Caco-2 (cell line): ENCODE measurements around the gene CLDN7. TPM values are rescaled to one million over a fixed set of nuclear protein-coding genes. Genes with fewer than 3 reads are reported as not detected.

Experiments
- BruUV-seq: library from RNA; stranded (reverse); fragments of 400-500 nt; replicated peaks from 2 replicates; lab custom pipeline; 2021; lab: Mats Ljungman, UMichigan
- CTCF ChIA-PET: fragments of 300-600 bp; sonication (Branson Sonifier 250); formaldehyde crosslinking; loops from one replicate; lab custom pipeline; 2022; ENCODE audit warnings: antibody characterized with exemption; lab: Charles Lee
- POLR2A ChIA-PET: fragments of 300-600 bp; sonication (Branson Sonifier 250); formaldehyde crosslinking; loops from one replicate; lab custom pipeline; 2022; ENCODE audit warnings: antibody characterized with exemption; lab: Charles Lee
- DNase-seq, 2 experiments: peaks; one replicate each; pipeline versions ENCODE4 v3.0.0 to v3.0.0-alpha.2; 2020 to 2022
- H3K27me3 ChIP-seq: replicated peaks from 2 replicates; pipeline ENCODE4 v1.6.0; 2011; ENCODE audit warnings: low read length; ENCODE audit not compliant: control insufficient read depth, insufficient read depth
- H3K36me3 ChIP-seq: 2 replicates; pipeline ENCODE4 v1.5.1; 2011; ENCODE audit warnings: low read length; ENCODE audit not compliant: control insufficient read depth, insufficient read depth
- H3K4me1 ChIP-seq: fragments of 250-450 bp; sonication (Bioruptor Pico); 2 replicates; pipeline ENCODE4 v1.5.1; 2020; ENCODE audit warnings: mild to moderate bottlenecking
- H3K4me3 ChIP-seq: 2 replicates; pipeline ENCODE4 v1.5.1; 2011; ENCODE audit warnings: low read depth, mild to moderate bottlenecking, control low read depth, low read length
- H3K9me3 ChIP-seq: fragments of 250-450 bp; sonication (Bioruptor Pico); 2 replicates; pipeline ENCODE4 v1.5.1; 2020; ENCODE audit warnings: mild to moderate bottlenecking, moderate library complexity
- H3K27ac Mint-ChIP-seq: one replicate; pipeline ENCODE4 v1.8.0; 2022; ENCODE audit warnings: mixed read lengths; ENCODE audit not compliant: unreplicated experiment
- H3K27me3 Mint-ChIP-seq: one replicate; pipeline ENCODE4 v1.8.0; 2022; ENCODE audit warnings: mixed read lengths; ENCODE audit not compliant: insufficient read depth, unreplicated experiment
- H3K36me3 Mint-ChIP-seq: one replicate; pipeline ENCODE4 v1.8.0; 2022; ENCODE audit warnings: mild to moderate bottlenecking, mixed read lengths; ENCODE audit not compliant: insufficient read depth, unreplicated experiment
- H3K4me1 Mint-ChIP-seq: one replicate; pipeline ENCODE4 v1.8.0; 2022; ENCODE audit warnings: low read depth, mixed read lengths; ENCODE audit not compliant: unreplicated experiment
- H3K4me3 Mint-ChIP-seq: one replicate; pipeline ENCODE4 v1.8.0; 2022; ENCODE audit warnings: mild to moderate bottlenecking, moderate library complexity, mixed read lengths; ENCODE audit not compliant: unreplicated experiment
- H3K9me3 Mint-ChIP-seq: one replicate; pipeline ENCODE4 v1.8.0; 2022; ENCODE audit warnings: mixed read lengths; ENCODE audit not compliant: unreplicated experiment
- intact Hi-C: fragments of 100-400 bp; cut with micrococcal nuclease; formaldehyde crosslinking; loops from one replicate; pipeline ENCODE4 v1.10.0; 2022; ENCODE audit not compliant: unreplicated experiment
- total RNA-seq: library from RNA; stranded (reverse); gene quantifications from 2 replicates; pipeline ENCODE4 v1.2.3, GENCODE V29; 2022
- TF ChIP-seq, protein P1 (sequence below), 2 experiments: fragments of 200-600 bp in 1 of 2; IDR thresholded peaks; 1 replicate in 1 of 2; 2 replicates in 1 of 2; pipeline versions ENCODE4 v1.5.1 to v1.8.0; 2011 to 2022; ENCODE audit warnings: antibody characterized with exemption in 1 of 2, control low read depth in 1 of 2, inconsistent platforms in 1 of 2, low read depth in 1 of 2, low read length in 1 of 2, mild to moderate bottlenecking in 1 of 2, moderate library complexity in 1 of 2; ENCODE audit not compliant: insufficient read depth in 1 of 2, severe bottlenecking in 1 of 2, unreplicated experiment in 1 of 2

CLDN7 gene
- total RNA-seq, 1 experiment from 2014 or later = 111 TPM

DNA sequence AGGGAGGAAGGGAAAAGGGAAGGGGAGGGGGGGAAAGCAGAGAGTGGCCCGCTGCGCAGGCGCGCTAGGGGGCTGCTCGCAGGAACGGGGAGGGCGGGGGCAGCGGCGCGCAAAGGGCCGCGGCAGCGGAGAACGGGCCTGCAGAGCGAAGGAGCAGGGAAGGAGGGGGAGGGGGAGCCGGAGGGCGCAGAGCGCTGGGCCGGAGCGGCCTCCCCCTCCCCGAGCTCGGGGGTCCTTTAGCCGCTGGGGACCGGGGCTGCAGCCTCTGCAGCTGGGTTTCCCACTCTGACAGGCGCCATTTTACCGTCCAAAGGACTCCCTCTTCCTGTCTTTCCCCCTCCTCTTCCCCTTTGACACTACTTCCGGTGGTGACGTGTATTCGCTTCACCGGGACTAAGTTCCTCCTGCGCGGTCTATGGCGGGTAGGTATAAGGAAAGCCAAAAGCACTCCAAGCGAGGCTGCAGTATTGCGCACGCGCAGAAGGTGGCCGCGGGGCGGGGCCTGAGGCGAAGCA is 10.6 kb downstream of the CLDN7 start, which contains the start of gene CTDNEP1:
CTDNEP1 (minus strand) TSS at position 74 of the 515 bp plus-strand sequence. CDS start 438 bp downstream, outside the sequence.
- TF ChIP-seq, protein P1, sequence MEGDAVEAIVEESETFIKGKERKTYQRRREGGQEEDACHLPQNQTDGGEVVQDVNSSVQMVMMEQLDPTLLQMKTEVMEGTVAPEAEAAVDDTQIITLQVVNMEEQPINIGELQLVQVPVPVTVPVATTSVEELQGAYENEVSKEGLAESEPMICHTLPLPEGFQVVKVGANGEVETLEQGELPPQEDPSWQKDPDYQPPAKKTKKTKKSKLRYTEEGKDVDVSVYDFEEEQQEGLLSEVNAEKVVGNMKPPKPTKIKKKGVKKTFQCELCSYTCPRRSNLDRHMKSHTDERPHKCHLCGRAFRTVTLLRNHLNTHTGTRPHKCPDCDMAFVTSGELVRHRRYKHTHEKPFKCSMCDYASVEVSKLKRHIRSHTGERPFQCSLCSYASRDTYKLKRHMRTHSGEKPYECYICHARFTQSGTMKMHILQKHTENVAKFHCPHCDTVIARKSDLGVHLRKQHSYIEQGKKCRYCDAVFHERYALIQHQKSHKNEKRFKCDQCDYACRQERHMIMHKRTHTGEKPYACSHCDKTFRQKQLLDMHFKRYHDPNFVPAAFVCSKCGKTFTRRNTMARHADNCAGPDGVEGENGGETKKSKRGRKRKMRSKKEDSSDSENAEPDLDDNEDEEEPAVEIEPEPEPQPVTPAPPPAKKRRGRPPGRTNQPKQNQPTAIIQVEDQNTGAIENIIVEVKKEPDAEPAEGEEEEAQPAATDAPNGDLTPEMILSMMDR (IDR thresholded peaks at IDR 0.05; ENCODE audit: insufficient read depth in 1 of 2, low read depth in 1 of 2, low read length in 1 of 2, severe bottlenecking in 1 of 2, unreplicated experiment in 1 of 2) = no peak
- H3K4me3 Mint-ChIP-seq = peak within 1 kb of the TSS; percentile 88

DNA sequence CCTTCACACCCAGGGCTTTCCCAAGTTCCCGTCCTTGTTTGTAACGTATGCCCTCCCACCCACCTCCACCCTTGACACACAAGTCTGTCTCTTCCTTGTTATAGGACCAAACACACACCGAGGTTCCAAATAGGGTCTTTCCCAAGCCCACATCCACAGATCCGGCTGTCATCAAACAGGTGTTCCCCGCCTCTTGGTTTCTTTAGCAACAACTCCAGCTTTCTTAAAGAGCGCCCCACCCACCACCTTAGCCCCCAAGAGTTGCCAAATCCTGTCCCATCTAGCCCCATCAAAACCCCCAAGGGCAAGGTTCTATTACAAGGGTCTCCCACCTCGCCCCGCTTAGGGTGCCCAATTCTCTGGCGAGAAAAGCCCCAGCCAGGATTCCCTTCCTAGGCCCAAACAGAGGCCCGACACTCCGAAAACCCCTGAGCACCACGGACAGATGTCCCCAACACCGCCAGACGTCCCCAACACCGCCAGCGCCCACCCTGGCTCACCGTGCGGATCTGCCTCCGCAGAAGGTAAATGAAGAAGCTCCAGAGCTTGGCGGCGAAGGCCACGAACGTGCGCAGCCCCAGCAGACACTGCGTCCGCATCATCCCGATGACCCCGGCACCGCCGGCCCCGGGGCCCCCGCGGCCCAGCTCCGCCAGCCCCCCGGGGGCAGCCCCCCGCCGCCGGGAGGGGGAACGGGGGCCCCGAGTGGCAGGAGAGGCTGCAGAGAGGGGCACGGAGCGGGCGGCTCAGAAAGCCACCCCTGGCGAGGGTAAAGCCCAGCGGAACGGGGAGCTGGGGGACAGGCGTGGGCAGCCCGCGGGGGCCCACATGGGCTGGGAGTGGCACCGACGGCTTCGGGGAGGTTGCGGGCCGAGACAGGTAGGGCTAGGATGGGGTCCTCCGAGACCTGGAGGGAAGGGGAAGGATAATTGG is 11.3 kb downstream of the CLDN7 start:
- Mint-ChIP-seq H3K27me3 (no peaks in the 10 kb centered on the region), H3K9me3 (no peaks in the 10 kb centered on the region), H3K27ac (peak overlapping the region; percentile 70), H3K4me3 (peak overlapping the region; percentile 88), H3K4me1 (peaks cover 11% of the 10 kb centered on the region), H3K36me3 (peaks cover 57% of the 10 kb centered on the region)
- no peaks in the 10 kb centered on the region for H3K4me1 ChIP-seq
- POLR2A ChIA-PET = interaction anchor here (1.0 kb wide), 1 partner anchor 9 kb away, joined by 3 read pairs; the partner anchor contains the start of gene GABARAP
- CTCF ChIA-PET = interaction anchor here (1.0 kb wide), 1 partner anchor 9 kb away, joined by 3 read pairs; no protein-coding TSS in a partner anchor
- H3K4me3 ChIP-seq = peak overlapping the region; percentile 64
- no peak for DNase-seq
- intact Hi-C loops = no loop called here
- H3K36me3 ChIP-seq = no peaks in the 10 kb centered on the region
- TF ChIP-seq, protein P1 (IDR thresholded peaks at IDR 0.05; ENCODE audit: insufficient read depth in 1 of 2, low read depth in 1 of 2, low read length in 1 of 2, severe bottlenecking in 1 of 2, unreplicated experiment in 1 of 2) = no peak
- H3K27me3 ChIP-seq = no peaks in the 10 kb centered on the region
- BruUV-seq = no TSS peak
- no peaks in the 10 kb centered on the region for H3K9me3 ChIP-seq

More for the DNA sequence above, 10.6 kb downstream of the CLDN7 start, which contains the start of gene CTDNEP1:
- Histone ChIP-seq H3K4me3 (peak within 1 kb of the TSS; percentile 70), H3K9me3 (no peaks in the 10 kb centered on the region), H3K27me3 (no peaks in the 10 kb centered on the region), H3K4me1 (no peaks in the 10 kb centered on the region), H3K36me3 (no peaks in the 10 kb centered on the region)
- CTCF ChIA-PET = interaction anchor here (1.0 kb wide), 1 partner anchor 10 kb away, joined by 3 read pairs; no protein-coding TSS in a partner anchor
- Mint-ChIP-seq H3K27ac (peak within 1 kb of the TSS; percentile 98), H3K27me3 (no peaks in the 10 kb centered on the region), H3K9me3 (no peaks in the 10 kb centered on the region), H3K4me1 (peaks cover 11% of the 10 kb centered on the region), H3K36me3 (peaks cover 59% of the 10 kb centered on the region)
- DNase-seq = peak; percentile 94 to 96
- intact Hi-C loops = loop anchor here (1.0 kb wide), 1 partner anchor 12 kb away; the partner anchor contains the start of gene PHF23
- POLR2A ChIA-PET = interaction anchor here (1.0 kb wide), 1 partner anchor 9 kb away, joined by 3 read pairs; the partner anchor contains the start of gene GABARAP
- BruUV-seq = no TSS peak

DNA sequence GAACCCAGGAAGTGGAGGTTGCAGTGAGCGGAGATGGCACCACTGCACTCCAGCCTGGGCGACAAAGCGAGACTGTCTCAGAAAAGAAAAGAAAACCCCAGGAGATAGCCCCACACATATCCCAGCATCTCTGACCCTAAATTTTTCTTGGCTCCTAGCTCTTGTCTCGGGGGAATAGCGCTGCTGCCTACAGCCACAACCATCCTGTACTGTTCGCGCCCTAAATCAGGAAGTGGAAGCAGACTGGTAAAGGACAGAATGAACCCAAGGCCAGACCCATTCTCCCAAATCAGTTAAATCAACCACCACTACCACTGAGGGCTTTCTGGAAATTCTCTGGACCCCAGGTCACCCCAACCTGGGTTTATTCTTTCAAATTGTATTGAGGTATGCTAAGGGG is 12.4 kb downstream of the CLDN7 start:
- no peaks in the 10 kb centered on the region for H3K9me3 Mint-ChIP-seq
- H3K36me3 Mint-ChIP-seq = peaks cover 54% of the 10 kb centered on the region
- H3K4me1 ChIP-seq = no peaks in the 10 kb centered on the region
- 0 out of 2 replicates have a peak overlapping the region, but pooled peaks have one; percentile 64 for H3K4me3 ChIP-seq
- H3K27me3 ChIP-seq = no peaks in the 10 kb centered on the region
- H3K36me3 ChIP-seq = no peaks in the 10 kb centered on the region
- no peaks in the 10 kb centered on the region for H3K27me3 Mint-ChIP-seq
- CTCF ChIA-PET = no interaction called here
- H3K27ac Mint-ChIP-seq = no peak overlapping the region
- no peaks in the 10 kb centered on the region for H3K9me3 ChIP-seq
- H3K4me3 Mint-ChIP-seq = peak overlapping the region; percentile 88
- POLR2A ChIA-PET = no interaction called here
- no peak for DNase-seq
- BruUV-seq = no TSS peak
- peaks cover 11% of the 10 kb centered on the region for H3K4me1 Mint-ChIP-seq
- intact Hi-C loops = no loop called here
- TF ChIP-seq, protein P1 (IDR thresholded peaks at IDR 0.05; ENCODE audit: insufficient read depth in 1 of 2, low read depth in 1 of 2, low read length in 1 of 2, severe bottlenecking in 1 of 2, unreplicated experiment in 1 of 2) = no peak
